H1 (cell line): ENCODE results near the gene WDR1. TPM values are rescaled to one million over a fixed set of nuclear protein-coding genes. Genes with fewer than 3 reads are reported as not detected.

Source experiments
- CTCF ChIA-PET: fragments of 300-600 bp; sonication (Branson Sonifier 250); formaldehyde crosslinking; loops from one replicate; lab custom pipeline; 2021; ENCODE audit not compliant: partially characterized antibody; lab: Charles Lee
- POLR2A ChIA-PET: fragments of 300-600 bp; sonication (Branson Sonifier 250); formaldehyde crosslinking; loops from one replicate; lab custom pipeline; 2021; ENCODE audit warnings: inconsistent platforms; ENCODE audit not compliant: partially characterized antibody; lab: Charles Lee
- DNase-seq, 2 experiments: peaks; one replicate each; pipeline versions ENCODE4 v3.0.0 to v3.0.0-alpha.2; 2010 to 2022; ENCODE audit warnings: low spot score in 2 of 2, low read depth in 1 of 2, mixed read lengths in 1 of 2
- FAIRE-seq: peaks from 2 replicates; lab custom pipeline; 2011; peaks lifted over from hg19 to GRCh38; lab: Jason Lieb, UNC
- H2AFZ ChIP-seq: 2 replicates; pipeline ENCODE4 v1.8.1; 2012; ENCODE audit warnings: low read length, inconsistent platforms
- H2AK5ac ChIP-seq: 2 replicates; pipeline ENCODE4 v1.6.1; 2013; ENCODE audit warnings: low read depth, low read length
- H2BK120ac ChIP-seq: replicated peaks from 2 replicates; pipeline ENCODE3; 2013; ENCODE audit warnings: low read depth, low read length, inconsistent platforms
- H2BK12ac ChIP-seq: 2 replicates; pipeline ENCODE4 v1.6.1; 2013; ENCODE audit warnings: low read depth, low read length
- H2BK15ac ChIP-seq: 2 replicates; pipeline ENCODE4 v1.6.1; 2013; ENCODE audit warnings: low read length
- H2BK20ac ChIP-seq: 2 replicates; pipeline ENCODE4 v1.6.1; 2013; ENCODE audit warnings: low read length
- H2BK5ac ChIP-seq: 2 replicates; pipeline ENCODE4 v1.6.1; 2013; ENCODE audit warnings: low read depth, low read length
- H3K14ac ChIP-seq: 2 replicates; pipeline ENCODE4 v1.6.1; 2013; ENCODE audit warnings: inconsistent platforms; ENCODE audit not compliant: insufficient read length
- H3K18ac ChIP-seq: 2 replicates; pipeline ENCODE4 v1.6.1; 2013; ENCODE audit warnings: low read length; ENCODE audit errors: extremely low read depth
- H3K23ac ChIP-seq: 2 replicates; pipeline ENCODE4 v1.6.1; 2013; ENCODE audit warnings: inconsistent platforms; ENCODE audit not compliant: insufficient read length
- H3K23me2 ChIP-seq: 2 replicates; pipeline ENCODE4 v1.6.1; 2013; ENCODE audit warnings: low read depth, low read length
- H3K27ac ChIP-seq: 2 replicates; pipeline ENCODE4 v1.6.1; 2011; ENCODE audit warnings: low read depth, low read length, inconsistent platforms
- H3K27me3 ChIP-seq, 4 experiments: replicated peaks in 1 of 4; 1 replicate in 1 of 4; 2 replicates in 3 of 4; pipeline versions ENCODE4 v1.6.1 to v1.8.1; 2011 to 2013; ENCODE audit warnings: low read length in 3 of 4, mild to moderate bottlenecking in 3 of 4, inconsistent platforms in 2 of 4, mixed read lengths in 2 of 4, moderate library complexity in 1 of 4; ENCODE audit not compliant: control insufficient read depth in 3 of 4, insufficient read depth in 3 of 4; ENCODE audit errors: extremely low read depth in 1 of 4
- H3K36me3 ChIP-seq, 4 experiments: 2 replicates each; pipeline versions ENCODE4 v1.6.1 to v1.8.1; 2011 to 2013; ENCODE audit warnings: mild to moderate bottlenecking in 4 of 4, low read length in 3 of 4, moderate library complexity in 2 of 4, control low read depth in 1 of 4, inconsistent platforms in 1 of 4; ENCODE audit not compliant: insufficient read depth in 4 of 4, control insufficient read depth in 2 of 4
- H3K4ac ChIP-seq: replicated peaks from 2 replicates; pipeline ENCODE3; 2013; ENCODE audit warnings: low read length, low read depth, mixed read lengths, inconsistent platforms; ENCODE audit not compliant: insufficient read length
- H3K4me1 ChIP-seq, 4 experiments: replicated peaks in 1 of 4; 1 replicate in 1 of 4; 2 replicates in 3 of 4; pipeline versions ENCODE4 v1.6.1 to v1.8.1; 2011 to 2013; ENCODE audit warnings: low read length in 3 of 4, inconsistent platforms in 2 of 4, mixed read lengths in 1 of 4; ENCODE audit not compliant: insufficient read depth in 4 of 4, control insufficient read depth in 3 of 4
- H3K4me2 ChIP-seq, 2 experiments: 2 replicates each; pipeline versions ENCODE4 v1.6.1 to v1.8.1; 2011 to 2013; ENCODE audit warnings: low read depth in 2 of 2, low read length in 2 of 2, control low read depth in 1 of 2, inconsistent platforms in 1 of 2, mild to moderate bottlenecking in 1 of 2; ENCODE audit not compliant: insufficient read depth in 1 of 2
- H3K4me3 ChIP-seq, 4 experiments: fragments of 200-600, 300-600 bp in 1 of 4; sonication (generic), shearing (Covaris generic), sonication (Bioruptor Twin) in 1 of 4; 2 replicates each; pipeline versions ENCODE4 v1.5.1 to v1.8.1; 2011 to 2016; ENCODE audit warnings: low read length in 4 of 4, low read depth in 3 of 4, control low read depth in 2 of 4, inconsistent platforms in 2 of 4, mild to moderate bottlenecking in 2 of 4, mixed read lengths in 1 of 4, moderate library complexity in 1 of 4; ENCODE audit not compliant: insufficient read depth in 2 of 4; ENCODE audit errors: extremely low read depth in 1 of 4
- H3K56ac ChIP-seq: replicated peaks from 2 replicates; pipeline ENCODE3; 2013; ENCODE audit warnings: low read depth, mild to moderate bottlenecking, mixed read lengths, low read length, inconsistent platforms; ENCODE audit not compliant: insufficient read length
- H3K79me1 ChIP-seq: 2 replicates; pipeline ENCODE4 v1.6.1; 2013; ENCODE audit warnings: low read depth, low read length, control low read depth
- H3K79me2 ChIP-seq, 2 experiments: 2 replicates each; pipeline versions ENCODE4 v1.6.1 to v1.8.1; 2012 to 2013; ENCODE audit warnings: low read length in 2 of 2, mild to moderate bottlenecking in 2 of 2, inconsistent platforms in 1 of 2; ENCODE audit not compliant: insufficient read depth in 2 of 2, control insufficient read depth in 1 of 2
- H3K9ac ChIP-seq, 4 experiments: replicated peaks in 1 of 4; 1 replicate in 1 of 4; 2 replicates in 3 of 4; pipeline versions ENCODE4 v1.6.1 to v1.8.1; 2011 to 2013; ENCODE audit warnings: low read depth in 3 of 4, low read length in 3 of 4, control low read depth in 2 of 4, mild to moderate bottlenecking in 2 of 4, moderate library complexity in 2 of 4, inconsistent platforms in 1 of 4; ENCODE audit errors: extremely low read depth in 1 of 4
- H3K9me3 ChIP-seq, 2 experiments: 2 replicates each; pipeline versions ENCODE4 v1.6.1 to v1.8.1; 2012 to 2013; ENCODE audit warnings: mild to moderate bottlenecking in 2 of 2, moderate library complexity in 2 of 2, control low read depth in 1 of 2, inconsistent platforms in 1 of 2, low read depth in 1 of 2, low read length in 1 of 2, mixed read lengths in 1 of 2; ENCODE audit not compliant: insufficient read depth in 2 of 2
- H4K20me1 ChIP-seq, 2 experiments: replicated peaks in 1 of 2; 2 replicates each; pipeline versions ENCODE3 to v1.8.1; 2011 to 2013; ENCODE audit warnings: inconsistent platforms in 2 of 2, low read length in 2 of 2, mild to moderate bottlenecking in 1 of 2; ENCODE audit not compliant: insufficient read depth in 2 of 2, control insufficient read depth in 1 of 2
- H4K5ac ChIP-seq: 2 replicates; pipeline ENCODE4 v1.6.1; 2013; ENCODE audit warnings: low read length, low read depth, mixed read lengths, inconsistent platforms; ENCODE audit not compliant: insufficient read length
- H4K8ac ChIP-seq: 2 replicates; pipeline ENCODE4 v1.8.0; 2013; ENCODE audit warnings: mild to moderate bottlenecking, moderate library complexity, low read length, inconsistent platforms; ENCODE audit not compliant: insufficient read depth; ENCODE audit errors: extremely low read depth
- H4K91ac ChIP-seq: replicated peaks from 2 replicates; pipeline ENCODE3; 2013; ENCODE audit warnings: low read length, mixed read lengths, inconsistent platforms; ENCODE audit not compliant: insufficient read length
- BACH1 ChIP-seq: IDR thresholded peaks from 2 replicates; pipeline ENCODE4 v1.6.1; 2012; ENCODE audit warnings: low read length, improper control_type of control experiment
- PHF8 ChIP-seq: fragments of 200-600 bp; sonication (generic); conservative IDR thresholded peaks from 2 replicates; pipeline ENCODE4 v1.7.1; 2012; ENCODE audit warnings: low read depth, mild to moderate bottlenecking, inconsistent platforms, low read length, moderate library complexity
- POLR2A ChIP-seq, 2 experiments: IDR thresholded peaks; 1 replicate in 1 of 2; 2 replicates in 1 of 2; pipeline ENCODE4 v1.6.1; 2011; ENCODE audit warnings: low read depth in 2 of 2, low read length in 2 of 2, mild to moderate bottlenecking in 2 of 2; ENCODE audit errors: control extremely low read depth in 1 of 2
- POLR2AphosphoS5 ChIP-seq: IDR thresholded peaks from 2 replicates; pipeline ENCODE4 v1.6.1; 2011; ENCODE audit warnings: low read depth, low read length
- RNF2 ChIP-seq: fragments of 200-900, 300-1000 bp; sonication (generic); IDR thresholded peaks from 2 replicates; pipeline ENCODE4 v1.7.1; 2016; ENCODE audit warnings: borderline replicate concordance, low read depth, mild to moderate bottlenecking, antibody characterized with exemption, low read length; ENCODE audit not compliant: poor library complexity, severe bottlenecking; ENCODE audit errors: missing control alignments
- SRF ChIP-seq: IDR thresholded peaks from 2 replicates; pipeline ENCODE4 v1.6.1; 2011; ENCODE audit warnings: mild to moderate bottlenecking, low read depth, low read length, moderate library complexity
- TAF1 ChIP-seq: IDR thresholded peaks from 2 replicates; pipeline ENCODE4 v1.6.1; 2011; ENCODE audit warnings: mild to moderate bottlenecking, low read depth, low read length
- YY1 ChIP-seq: IDR thresholded peaks from 2 replicates; pipeline ENCODE4 v1.6.1; 2011; ENCODE audit warnings: low read depth, mild to moderate bottlenecking, low read length
- ZNF274 ChIP-seq: IDR thresholded peaks from 2 replicates; pipeline ENCODE4 v1.7.0; 2012; ENCODE audit warnings: low read length, borderline replicate concordance; ENCODE audit errors: extremely low read depth
- WGBS, 2 experiments: shearing (Covaris generic) in 1 of 2; methylation state at CpG; one replicate each; pipeline versions ENCODE4 v1.1.6 to v1.1.7; 2013 to 2015; ENCODE audit warnings: low lambda C conversion rate in 2 of 2, mixed read lengths in 2 of 2, inconsistent platforms in 1 of 2, low coverage in 1 of 2, missing lambda C conversion rate in 1 of 2; ENCODE audit not compliant: insufficient replicate concordance in 2 of 2, insufficient coverage in 1 of 2, insufficient read length in 1 of 2; ENCODE audit errors: extremely low coverage in 1 of 2, missing lambda C conversion rate in 1 of 2; 5-methylcytosine and 5-hydroxymethylcytosine counted together
- polyA plus RNA-seq, 7 experiments: library from polyadenylated mRNA; depleted of rRNA in 3 of 7; stranded (reverse) in 5 of 7; unstranded in 2 of 7; fragments of >200 nt in 5 of 7; fragments of 200-250 nt in 2 of 7; gene quantifications; 1 replicate in 5 of 7; 2 replicates in 1 of 7; 4 replicates in 1 of 7; pipeline versions ENCODE4 v1.2.1 to v1.2.3, GENCODE V29; 2011 to 2013; ENCODE audit warnings: missing spikeins in 2 of 7, mixed read lengths in 2 of 7
- total RNA-seq: library from RNA; stranded (reverse); fragmentation: NEBNext Ultra II Directional; extraction: Animal tissue kit (Norgen Biotek cat#: 25700); gene quantifications from 2 replicates; pipeline ENCODE4 v1.2.1, GENCODE V29; 2021

WDR1 gene
- total and polyA plus RNA-seq, 2 of the 8 experiments (the other 6 are each of a cell fraction or from before 2014, with no cell fraction given), result 315 to 377 TPM

GRCh38 chr4:10118048-10119004, 1.7 kb upstream of the WDR1 start:
- no peak overlapping the region for H3K14ac ChIP-seq
- CTCF ChIA-PET, result interaction anchor here (0.7 to 3.8 kb wide), 9 partner anchors 16 to 53 kb away, joined by 3 to 22 read pairs (median 3); no protein-coding TSS in a partner anchor
- DNase-seq (no peak), FAIRE-seq (no peak)
- H3K4me3 ChIP-seq, result peak overlapping the region in 2 of 4 experiments; percentile 85 to 99; a peak in 5 of 8 replicates
- POLR2A ChIA-PET, result interaction anchor here (0.8 to 6.9 kb wide), 30 partner anchors 8 to 339 kb away, joined by 3 to 140 read pairs (median 6); partner anchors contain the start of gene ZNF518B
- H4K8ac ChIP-seq, result no peak overlapping the region
- no peak overlapping the region for H3K23ac ChIP-seq
- WGBS, 2 experiments, result 76% methylated on average over 21 of the region's 21 CpGs; no CpG with 5 or more reads in 1 of the 2 experiments
- H3K4me2 ChIP-seq, result peak overlapping the region; percentile 86 to 98
- H2AFZ ChIP-seq, result no peak overlapping the region
- H3K9me3 ChIP-seq, result no peaks in the 10 kb centered on the region
- H3K4me1 ChIP-seq, result peaks cover 11 to 24% (median 15%) of the 10 kb centered on the region in 4 experiments
- H2BK20ac ChIP-seq, result no peak overlapping the region
- H2AK5ac ChIP-seq, result peak overlapping the region; percentile 5; the same call in 1 of the 2 replicates
- H4K20me1 ChIP-seq, result peaks cover 8 to 13% of the 10 kb centered on the region in 2 experiments
- peak overlapping the region; percentile 88; the same call in 1 of the 2 replicates for H2BK5ac ChIP-seq
- H3K79me2 ChIP-seq, result peaks cover 9 to 27% of the 10 kb centered on the region in 2 experiments
- no peak overlapping the region for H3K4ac ChIP-seq
- H2BK12ac ChIP-seq, result peak overlapping the region; percentile 96
- no peak overlapping the region for H2BK15ac ChIP-seq
- H3K27me3 ChIP-seq, result no peaks in the 10 kb centered on the region
- peaks cover 7% of the 10 kb centered on the region for H3K79me1 ChIP-seq
- H4K91ac ChIP-seq, result no peak overlapping the region
- peak overlapping the region; percentile 75; the same call in 1 of the 2 replicates for H3K18ac ChIP-seq
- H4K5ac ChIP-seq, result no peak overlapping the region
- H3K23me2 ChIP-seq, result peaks cover 6% of the 10 kb centered on the region; the same call in 1 of the 2 replicates
- H3K36me3 ChIP-seq, result peaks cover 9 to 24% (median 20%) of the 10 kb centered on the region in 4 experiments
- no peak overlapping the region for H3K56ac ChIP-seq
- TF ChIP-seq PHF8, result no peak
- TF ChIP-seq ZNF274, result no peak
- no peak for TF ChIP-seq SRF
- no peak for TF ChIP-seq TAF1
- TF ChIP-seq BACH1, result no peak
- no peak for TF ChIP-seq YY1
- TF ChIP-seq POLR2A (IDR thresholded peaks at IDR 0.05; ENCODE audit: control extremely low read depth in 1 of 2, low read depth in 2 of 2, low read length in 2 of 2), result peak in 1 of 2 experiments; percentile 92; a peak in 2 of 3 replicates
- no peak for TF ChIP-seq RNF2
- TF ChIP-seq POLR2AphosphoS5, result peak; percentile 35; the same call in 1 of the 2 replicates
- H3K27ac ChIP-seq, result peak overlapping the region; percentile 4; the same call in 1 of the 2 replicates
- no peak overlapping the region for H2BK120ac ChIP-seq
- H3K9ac ChIP-seq, result peak overlapping the region in 1 of 4 experiments; percentile 96; a peak in 4 of 7 replicates
